ENCODE data around the gene MFSD6.

The MFSD6 gene

DNA sequence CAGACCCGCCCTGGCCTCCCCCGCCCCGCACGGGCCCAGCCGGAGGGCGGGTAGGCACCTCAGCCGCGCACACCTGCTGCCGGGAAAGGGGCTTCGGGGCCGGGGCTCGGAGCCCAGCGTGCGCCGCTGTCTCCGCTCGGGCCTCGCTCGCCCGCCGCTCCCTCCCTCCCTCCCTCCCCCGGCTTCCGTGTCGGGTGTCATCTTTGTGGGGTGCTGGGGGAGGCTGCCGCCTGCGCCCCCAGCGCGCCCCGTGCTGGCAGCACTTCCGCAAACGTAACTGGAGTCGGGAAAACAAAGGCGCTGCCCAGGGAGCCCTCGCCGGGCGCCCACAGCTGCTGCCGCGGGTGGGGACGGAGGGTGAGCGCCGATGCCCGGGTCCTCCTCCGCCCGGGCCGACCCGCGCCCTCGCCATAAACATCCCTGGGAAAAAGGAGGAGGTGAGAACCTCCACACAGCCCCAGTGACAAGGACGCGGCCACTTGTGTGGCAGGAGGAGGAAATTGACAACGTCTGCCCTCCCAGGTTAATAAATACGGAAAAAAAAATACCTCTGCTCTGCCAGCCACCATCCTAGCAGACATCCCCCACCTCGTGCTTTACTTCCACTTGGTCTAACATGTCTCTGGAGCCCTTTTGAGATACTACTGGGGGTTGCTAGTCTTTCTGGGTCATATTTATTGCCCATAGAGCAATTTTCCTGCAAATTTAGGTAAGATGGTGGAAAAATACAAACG is 550 bp downstream of the MFSD6 start:
- in situ Hi-C loops (cut with MboI; ENCODE audit: low sequenced_read_pairs, unreplicated experiment) = no loop called here
- TF ChIP-seq, protein P1, sequence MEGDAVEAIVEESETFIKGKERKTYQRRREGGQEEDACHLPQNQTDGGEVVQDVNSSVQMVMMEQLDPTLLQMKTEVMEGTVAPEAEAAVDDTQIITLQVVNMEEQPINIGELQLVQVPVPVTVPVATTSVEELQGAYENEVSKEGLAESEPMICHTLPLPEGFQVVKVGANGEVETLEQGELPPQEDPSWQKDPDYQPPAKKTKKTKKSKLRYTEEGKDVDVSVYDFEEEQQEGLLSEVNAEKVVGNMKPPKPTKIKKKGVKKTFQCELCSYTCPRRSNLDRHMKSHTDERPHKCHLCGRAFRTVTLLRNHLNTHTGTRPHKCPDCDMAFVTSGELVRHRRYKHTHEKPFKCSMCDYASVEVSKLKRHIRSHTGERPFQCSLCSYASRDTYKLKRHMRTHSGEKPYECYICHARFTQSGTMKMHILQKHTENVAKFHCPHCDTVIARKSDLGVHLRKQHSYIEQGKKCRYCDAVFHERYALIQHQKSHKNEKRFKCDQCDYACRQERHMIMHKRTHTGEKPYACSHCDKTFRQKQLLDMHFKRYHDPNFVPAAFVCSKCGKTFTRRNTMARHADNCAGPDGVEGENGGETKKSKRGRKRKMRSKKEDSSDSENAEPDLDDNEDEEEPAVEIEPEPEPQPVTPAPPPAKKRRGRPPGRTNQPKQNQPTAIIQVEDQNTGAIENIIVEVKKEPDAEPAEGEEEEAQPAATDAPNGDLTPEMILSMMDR (IDR thresholded peaks at IDR 0.05; ENCODE audit: borderline replicate concordance, control extremely low read depth, extremely low read depth, insufficient read depth, missing control alignments) = no peak
- peak; percentile 81 for DNase-seq (ENCODE audit: low spot score)

DNA sequence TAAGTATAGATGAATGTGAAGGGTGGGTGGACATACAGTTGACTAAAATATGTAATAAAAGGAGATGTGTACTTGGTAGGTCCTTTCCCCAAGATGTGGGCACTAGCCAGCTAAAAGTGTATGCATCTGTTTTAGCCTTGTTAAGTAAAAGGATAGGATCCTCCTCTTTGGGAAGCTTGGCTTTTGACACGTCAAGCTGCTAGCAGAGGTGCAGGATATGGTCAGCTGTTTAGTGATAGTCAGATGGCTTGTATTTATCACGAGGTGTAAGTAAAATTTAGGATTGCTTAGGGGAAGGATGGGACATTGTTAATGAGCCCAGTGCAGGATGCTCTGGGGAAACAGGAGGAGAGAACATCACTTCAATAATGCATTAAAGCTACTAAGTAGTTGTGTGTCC is 1.5 kb downstream of the MFSD6 start:
- TF ChIP-seq, protein P1 (IDR thresholded peaks at IDR 0.05; ENCODE audit: borderline replicate concordance, control extremely low read depth, extremely low read depth, insufficient read depth, missing control alignments) = no peak
- DNase-seq (ENCODE audit: low spot score) = no peak

GRCh38 chr2:190410166-190410565 is 2.0 kb downstream of the MFSD6 start:
- in situ Hi-C loops (cut with MboI; ENCODE audit: low sequenced_read_pairs, unreplicated experiment) = no loop called here
- no peak for DNase-seq (ENCODE audit: low spot score)
- TF ChIP-seq, protein P1 (IDR thresholded peaks at IDR 0.05; ENCODE audit: borderline replicate concordance, control extremely low read depth, extremely low read depth, insufficient read depth, missing control alignments) = no peak

More for the DNA sequence above, 1.5 kb downstream of the MFSD6 start:
- in situ Hi-C loops (cut with MboI; ENCODE audit: low sequenced_read_pairs, unreplicated experiment) = no loop called here

DNA sequence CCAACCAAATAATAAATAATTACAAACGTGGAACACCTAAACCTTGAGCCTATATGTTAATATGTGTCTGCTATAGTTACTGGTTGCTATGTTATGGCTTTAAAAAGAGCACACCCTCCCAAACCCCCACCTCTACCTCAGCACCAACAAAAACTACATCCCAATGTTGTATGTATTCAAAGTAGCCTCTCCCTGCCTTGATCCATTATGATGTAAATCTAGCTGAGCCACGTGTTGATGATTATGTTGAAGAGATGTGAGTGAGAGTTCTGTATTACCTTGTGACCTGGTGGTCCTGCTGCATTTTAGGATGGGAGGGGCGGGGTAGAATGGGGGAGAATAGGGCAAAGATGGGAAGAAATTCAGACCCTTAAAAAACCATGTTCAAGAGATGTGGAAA is 4.8 kb downstream of the MFSD6 start:
- DNase-seq (ENCODE audit: low spot score) = no peak
- TF ChIP-seq, protein P1 (IDR thresholded peaks at IDR 0.05; ENCODE audit: borderline replicate concordance, control extremely low read depth, extremely low read depth, insufficient read depth, missing control alignments) = no peak
- in situ Hi-C loops (cut with MboI; ENCODE audit: low sequenced_read_pairs, unreplicated experiment) = no loop called here

DNA sequence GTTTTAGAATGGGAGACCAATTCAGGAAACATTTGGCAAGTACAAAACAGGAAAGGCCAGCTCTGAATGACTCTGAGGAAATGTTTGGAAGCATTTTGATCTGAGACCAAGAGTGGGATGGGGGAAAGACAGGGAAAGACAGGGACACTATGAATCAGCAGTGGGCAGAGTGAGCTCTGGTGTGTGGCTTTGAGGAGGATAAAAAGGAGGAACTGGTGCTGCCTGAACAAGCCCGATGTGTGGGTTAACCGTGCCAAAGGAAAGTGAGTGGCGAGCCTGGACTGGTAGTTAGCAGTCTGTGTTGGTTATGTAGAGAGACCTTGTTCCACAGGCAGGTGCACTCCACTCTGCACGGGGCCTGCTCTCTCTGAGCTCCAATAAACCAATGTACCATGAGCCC is 5.3 kb downstream of the MFSD6 start:
- DNase-seq (ENCODE audit: low spot score) = no peak
- in situ Hi-C loops (cut with MboI; ENCODE audit: low sequenced_read_pairs, unreplicated experiment) = no loop called here
- TF ChIP-seq, protein P1 (IDR thresholded peaks at IDR 0.05; ENCODE audit: borderline replicate concordance, control extremely low read depth, extremely low read depth, insufficient read depth, missing control alignments) = no peak

- in situ Hi-C loops (cut with MboI; ENCODE audit: low sequenced_read_pairs, unreplicated experiment) = no loop called here
- TF ChIP-seq, protein P1 (IDR thresholded peaks at IDR 0.05; ENCODE audit: borderline replicate concordance, control extremely low read depth, extremely low read depth, insufficient read depth, missing control alignments) = no peak
Measured at GRCh38 chr2:190415251-190415650, 7.1 kb downstream of the MFSD6 start.

More at GRCh38 chr2:190415251-190415650, 7.1 kb downstream of the MFSD6 start:
- no peak for DNase-seq (ENCODE audit: low spot score)
